Measurements from ENCODE around the gene NOX3. TPM values are rescaled to one million over a fixed set of nuclear protein-coding genes. Genes with fewer than 3 reads are reported as not detected.

Gene NOX3
- total and polyA plus RNA-seq, 9 of the 15 experiments (the other 6 are each of a cell fraction or from before 2014, with no cell fraction given), result not detected

- TF ChIP-seq ZBTB33 (CRISPR knock-in tag; IDR thresholded peaks at IDR 0.05), result no peak
- no peak for TF ChIP-seq SLC30A9 (CRISPR knock-in tag; IDR thresholded peaks at IDR 0.05)
- no peak for TF ChIP-seq POLR3A (IDR thresholded peaks at IDR 0.05; ENCODE audit: borderline replicate concordance, extremely low read depth, insufficient read depth, insufficient read length)
- TF ChIP-seq PBX2 (CRISPR knock-in tag; IDR thresholded peaks at IDR 0.05; ENCODE audit: low read depth), result no peak
- TF ChIP-seq PBX2 (tag; conservative IDR thresholded peaks at IDR 0.05; ENCODE audit: low read depth), result 0 out of 2 replicates have a peak, but pooled peaks have one; percentile 36
- peak; percentile 33 for TF ChIP-seq MEIS2 (IDR thresholded peaks at IDR 0.05; ENCODE audit: partially characterized antibody)
- TF ChIP-seq GTF2F1 (IDR thresholded peaks at IDR 0.05; ENCODE audit: low read depth, low read length), result no peak
- no peak for TF ChIP-seq ZFPM2 (CRISPR knock-in tag; IDR thresholded peaks at IDR 0.05)
- TF ChIP-seq FOXO4 (CRISPR knock-in tag; IDR thresholded peaks at IDR 0.05), result no peak
- TF ChIP-seq NCOA6 (IDR thresholded peaks at IDR 0.05), result no peak
- TF ChIP-seq ZNF124 (CRISPR knock-in tag; IDR thresholded peaks at IDR 0.05), result no peak
- TF ChIP-seq MEF2D (tag; conservative IDR thresholded peaks at IDR 0.05; ENCODE audit: low read depth), result no peak
- TF ChIP-seq PCBP1 (IDR thresholded peaks at IDR 0.05; ENCODE audit: low read depth, low read length, poor library complexity, severe bottlenecking), result no peak
- TF ChIP-seq MYNN (IDR thresholded peaks at IDR 0.05), result peak; percentile 87; the same call in 1 of the 2 replicates
- TF ChIP-seq MYNN (CRISPR knock-in tag; IDR thresholded peaks at IDR 0.05), result no peak
- TF ChIP-seq SMARCA4 (IDR thresholded peaks at IDR 0.05), result no peak
- TF ChIP-seq ZBTB43 (CRISPR knock-in tag; IDR thresholded peaks at IDR 0.05), result no peak
- TF ChIP-seq NCOA2 (IDR thresholded peaks at IDR 0.05; ENCODE audit: partially characterized antibody in 2 of 2), result no peak
Observed at GRCh38 chr6:155418017-155418761, 37.5 kb downstream of the NOX3 start (continued).

All from K562 (cell line).